AG08396 (cell line): Measurements from ENCODE around the gene AKR7A3.
"Not testable (repeated sequence)": the region's sequence is repeated elsewhere in the genome, so short reads cannot be mapped to it uniquely, and the experiment has no call there.

Experiments used
- DNase-seq: peaks from one replicate; pipeline ENCODE4 v3.0.0; 2012; ENCODE audit warnings: low spot score, mixed read lengths

Gene AKR7A3

GRCh38 chr1:19287436-19288185 lies 959 bp downstream of the AKR7A3 start:
- no peak for DNase-seq

- DNase-seq = not testable (repeated sequence)
These were observed 2.8 kb downstream of the AKR7A3 start for GRCh38 chr1:19285807-19286206.

GRCh38 chr1:19285366-19285765 lies 3.2 kb downstream of the AKR7A3 start:
- DNase-seq = not testable (repeated sequence)

GRCh38 chr1:19284881-19285280 lies 3.7 kb downstream of the AKR7A3 start:
- DNase-seq = no peak

GRCh38 chr1:19283891-19284290 lies 4.7 kb downstream of the AKR7A3 start:
- DNase-seq = no peak

GRCh38 chr1:19274636-19275035 lies 13.9 kb downstream of the AKR7A3 start:
- no peak for DNase-seq

- not testable (repeated sequence) for DNase-seq
These were observed 14.6 kb downstream of the AKR7A3 start for GRCh38 chr1:19273844-19274531.

- no peak for DNase-seq
These were observed 15.3 kb downstream of the AKR7A3 start for GRCh38 chr1:19273106-19273843.

- no peak for DNase-seq
These were observed 16.5 kb downstream of the AKR7A3 start for GRCh38 chr1:19272064-19272463.

GRCh38 chr1:19270343-19270730 lies 18.2 kb downstream of the AKR7A3 start:
- DNase-seq = not testable (repeated sequence)

- DNase-seq = not testable (repeated sequence)
These were observed 18.9 kb downstream of the AKR7A3 start for GRCh38 chr1:19269427-19270342.

GRCh38 chr1:19268445-19268844 lies 20.1 kb downstream of the AKR7A3 start:
- DNase-seq = no peak

- DNase-seq = no peak
These were observed 25.8 kb downstream of the AKR7A3 start for GRCh38 chr1:19262744-19263143.

- DNase-seq = no peak
These were observed 26.5 kb downstream of the AKR7A3 start for GRCh38 chr1:19262047-19262446.

- DNase-seq = peak; percentile 90
These were observed 28.1 kb downstream of the AKR7A3 start for GRCh38 chr1:19260211-19261138.

- DNase-seq = no peak
These were observed 30.2 kb downstream of the AKR7A3 start for GRCh38 chr1:19258353-19258752.

GRCh38 chr1:19257178-19257914 lies 31.2 kb downstream of the AKR7A3 start:
- no peak for DNase-seq

GRCh38 chr1:19256301-19256700 lies 32.3 kb downstream of the AKR7A3 start:
- DNase-seq = not testable (repeated sequence)

- no peak for DNase-seq
These were observed 33.3 kb downstream of the AKR7A3 start for GRCh38 chr1:19255288-19255687.

GRCh38 chr1:19254416-19254815 lies 34.2 kb downstream of the AKR7A3 start:
- DNase-seq = peak; percentile 24
